ENCODE measurements around the gene SMIM27.
"Not testable (repeated sequence)": the region's sequence is repeated elsewhere in the genome, so short reads cannot be mapped to it uniquely, and the experiment has no call there.

Gene SMIM27

GRCh38 chr9:32558408-32558934 is 6.3 kb downstream of the SMIM27 start:
- DNase-seq: no peak

GRCh38 chr9:32565967-32566366 is 13.8 kb downstream of the SMIM27 start:
- DNase-seq: no peak

- DNase-seq: no peak
These were observed 14.6 kb downstream of the SMIM27 start for GRCh38 chr9:32566770-32567169.

- DNase-seq: no peak
These were observed 18.1 kb downstream of the SMIM27 start for GRCh38 chr9:32570262-32570661.

- peak; percentile 60 to 75 for DNase-seq
These were observed 20.1 kb downstream of the SMIM27 start for GRCh38 chr9:32571969-32572899.

- peak; percentile 94 to 96 for DNase-seq
These were observed 20.9 kb downstream of the SMIM27 start, which contains the start of gene NDUFB6 for GRCh38 chr9:32572900-32573523. Gene NDUFB6, minus strand, starts transcription at chr9:32573159. Its CDS starts 99 bp downstream, at chr9:32573060.

GRCh38 chr9:32573821-32574220 is 21.7 kb downstream of the SMIM27 start:
- DNase-seq: no peak

GRCh38 chr9:32574858-32575257 is 22.7 kb downstream of the SMIM27 start:
- DNase-seq: no peak

- DNase-seq: no peak
These were observed 25.2 kb downstream of the SMIM27 start for GRCh38 chr9:32577316-32577715.

- no peak for DNase-seq
These were observed 26.8 kb downstream of the SMIM27 start for GRCh38 chr9:32578976-32579375.

- peak; percentile 83 to 84 for DNase-seq
These were observed 27.7 kb downstream of the SMIM27 start for GRCh38 chr9:32579706-32580331.

- no peak for DNase-seq
These were observed 28.6 kb downstream of the SMIM27 start for GRCh38 chr9:32580631-32581300.

GRCh38 chr9:32581512-32582143 is 29.5 kb downstream of the SMIM27 start:
- DNase-seq: peak in 1 of 2 experiments; percentile 28

GRCh38 chr9:32584784-32585183 is 32.7 kb downstream of the SMIM27 start:
- DNase-seq: no peak

GRCh38 chr9:32587901-32588300 is 35.8 kb downstream of the SMIM27 start:
- no peak for DNase-seq

- DNase-seq: no peak
These were observed 37.1 kb downstream of the SMIM27 start for GRCh38 chr9:32589083-32589723.

GRCh38 chr9:32590476-32590875 is 38.3 kb downstream of the SMIM27 start:
- DNase-seq: no peak

GRCh38 chr9:32590898-32591297 is 38.8 kb downstream of the SMIM27 start:
- no peak for DNase-seq

- no peak for DNase-seq
These were observed 44.2 kb downstream of the SMIM27 start for GRCh38 chr9:32596096-32596865.

GRCh38 chr9:32596936-32597335 is 44.8 kb downstream of the SMIM27 start:
- no peak for DNase-seq

GRCh38 chr9:32599021-32599420 is 46.9 kb downstream of the SMIM27 start:
- DNase-seq: not testable (repeated sequence)

Data from activated T-cell treated with anti-CD3 and anti-CD28 coated beads, Interleukin-2, amount 50 U/mL, for 48 hours (primary cell).